ENCODE data around the gene CIAO3.

CIAO3 gene

GRCh38 chr16:785563-786535, 45.1 kb upstream of the CIAO3 start:
- no peak overlapping the region for H3K4me3 ChIP-seq (ENCODE audit: control insufficient read depth, low read depth, low read length)
- TF ChIP-seq CTCF (IDR thresholded peaks at IDR 0.05; ENCODE audit: control insufficient read depth, insufficient read depth, low read depth, low read length, missing control alignments): peak; percentile 80
- DNase-seq (ENCODE audit: low read depth): peak; percentile 4

GRCh38 chr16:784431-784830, 43.6 kb upstream of the CIAO3 start:
- DNase-seq (ENCODE audit: low read depth): no peak
- TF ChIP-seq CTCF (IDR thresholded peaks at IDR 0.05; ENCODE audit: control insufficient read depth, insufficient read depth, low read depth, low read length, missing control alignments): no peak
- H3K4me3 ChIP-seq (ENCODE audit: control insufficient read depth, low read depth, low read length): no peak overlapping the region

GRCh38 chr16:783404-784161, 42.8 kb upstream of the CIAO3 start:
- TF ChIP-seq CTCF (IDR thresholded peaks at IDR 0.05; ENCODE audit: control insufficient read depth, insufficient read depth, low read depth, low read length, missing control alignments): no peak
- no peak for DNase-seq (ENCODE audit: low read depth)
- no peak overlapping the region for H3K4me3 ChIP-seq (ENCODE audit: control insufficient read depth, low read depth, low read length)

- TF ChIP-seq CTCF (IDR thresholded peaks at IDR 0.05; ENCODE audit: control insufficient read depth, insufficient read depth, low read depth, low read length, missing control alignments): no peak
- H3K4me3 ChIP-seq (ENCODE audit: control insufficient read depth, low read depth, low read length): no peak overlapping the region
- DNase-seq (ENCODE audit: low read depth): no peak
Measured at GRCh38 chr16:782766-783403, 42.1 kb upstream of the CIAO3 start.

GRCh38 chr16:782258-782657, 41.5 kb upstream of the CIAO3 start:
- TF ChIP-seq CTCF (IDR thresholded peaks at IDR 0.05; ENCODE audit: control insufficient read depth, insufficient read depth, low read depth, low read length, missing control alignments): no peak
- DNase-seq (ENCODE audit: low read depth): no peak

GRCh38 chr16:781346-782010, 40.7 kb upstream of the CIAO3 start:
- TF ChIP-seq CTCF (IDR thresholded peaks at IDR 0.05; ENCODE audit: control insufficient read depth, insufficient read depth, low read depth, low read length, missing control alignments): no peak
- H3K4me3 ChIP-seq (ENCODE audit: control insufficient read depth, low read depth, low read length): no peak overlapping the region
- DNase-seq (ENCODE audit: low read depth): no peak

More at GRCh38 chr16:782258-782657, 41.5 kb upstream of the CIAO3 start:
- H3K4me3 ChIP-seq (ENCODE audit: control insufficient read depth, low read depth, low read length): no peak overlapping the region

All from AG09309 (cell line).